Measurements from ENCODE around the gene CSNK2A2.

Gene CSNK2A2

GRCh38 chr16:58177353-58177710 lies 20.6 kb downstream of the CSNK2A2 start:
- Histone ChIP-seq H3K23ac (ENCODE audit: low read length in 2 of 2) (no peak overlapping the region), H3K4me2 (ENCODE audit: low read length, poor library complexity, severe bottlenecking) (no peak overlapping the region), H3K79me1 (replicated peaks; ENCODE audit: low read length, poor library complexity, severe bottlenecking) (peaks cover 37% of the 10 kb centered on the region), H4K8ac (ENCODE audit: low read length) (no peak overlapping the region), H3K9me3 (ENCODE audit: control insufficient read depth, low read length) (no peaks in the 10 kb centered on the region), H2BK120ac (ENCODE audit: low read depth, low read length) (no peak overlapping the region), H2BK12ac (ENCODE audit: low read length in 2 of 2) (no peak overlapping the region), H3K4me1 (ENCODE audit: control insufficient read depth, insufficient read depth, low read depth, low read length) (no peaks in the 10 kb centered on the region), H2AK5ac (ENCODE audit: low read length, severe bottlenecking) (no peak overlapping the region), H3K18ac (ENCODE audit: low read depth in 1 of 2, low read length in 2 of 2) (no peak overlapping the region), H3K14ac (ENCODE audit: low read length in 2 of 2) (no peak overlapping the region), H3K27me3 (ENCODE audit: control insufficient read depth in 1 of 2, insufficient read depth in 1 of 2, low read length in 2 of 2) (no peaks in the 10 kb centered on the region), H3K36me3 (ENCODE audit: control insufficient read depth in 1 of 2, insufficient read depth in 2 of 2, low read depth in 1 of 2, low read length in 2 of 2) (peaks cover 23 to 86% of the 10 kb centered on the region in 2 experiments), H3K4me3 (ENCODE audit: insufficient read depth in 1 of 2, low read depth in 1 of 2, low read length in 2 of 2) (no peak overlapping the region), H3K27ac (ENCODE audit: low read length, poor library complexity, severe bottlenecking) (no peak overlapping the region), H2BK15ac (ENCODE audit: low read depth, poor library complexity, severe bottlenecking) (no peak overlapping the region), H3K4ac (ENCODE audit: low read depth in 1 of 2, low read length in 2 of 2) (no peak overlapping the region), H4K91ac (ENCODE audit: low read length) (no peak overlapping the region), H3K9ac (ENCODE audit: low read length) (no peak overlapping the region), H2AFZ (ENCODE audit: low read depth, low read length) (peak overlapping the region; percentile 44), H2BK5ac (ENCODE audit: low read depth, low read length, poor library complexity, severe bottlenecking) (no peak overlapping the region)
- DNase-seq = no peak
- 90% methylated on average over 1 of the region's 1 CpG for WGBS

GRCh38 chr16:58176608-58177352 lies 21.1 kb downstream of the CSNK2A2 start:
- no peak for DNase-seq
- no peak overlapping the region for H3K27ac ChIP-seq (ENCODE audit: low read length, poor library complexity, severe bottlenecking)
- no peaks in the 10 kb centered on the region for H3K27me3 ChIP-seq (ENCODE audit: control insufficient read depth in 1 of 2, insufficient read depth in 1 of 2, low read length in 2 of 2)
- H2BK120ac ChIP-seq (ENCODE audit: low read depth, low read length) = no peak overlapping the region
- H2AK5ac ChIP-seq (ENCODE audit: low read length, severe bottlenecking) = no peak overlapping the region
- H3K36me3 ChIP-seq (ENCODE audit: control insufficient read depth in 1 of 2, insufficient read depth in 2 of 2, low read depth in 1 of 2, low read length in 2 of 2) = peaks cover 23 to 87% of the 10 kb centered on the region in 2 experiments
- 95% methylated on average over 5 of the region's 5 CpGs for WGBS
- H3K4me1 ChIP-seq (ENCODE audit: control insufficient read depth, insufficient read depth, low read depth, low read length) = no peaks in the 10 kb centered on the region
- H3K9me3 ChIP-seq (ENCODE audit: control insufficient read depth, low read length) = no peaks in the 10 kb centered on the region
- peaks cover 36% of the 10 kb centered on the region for H3K79me1 ChIP-seq (replicated peaks; ENCODE audit: low read length, poor library complexity, severe bottlenecking)
- H3K9ac ChIP-seq (ENCODE audit: low read length) = no peak overlapping the region
- H2BK15ac ChIP-seq (ENCODE audit: low read depth, poor library complexity, severe bottlenecking) = no peak overlapping the region
- H3K4ac ChIP-seq (ENCODE audit: low read depth in 1 of 2, low read length in 2 of 2) = no peak overlapping the region
- no peak overlapping the region for H3K4me3 ChIP-seq (ENCODE audit: insufficient read depth in 1 of 2, low read depth in 1 of 2, low read length in 2 of 2)
- no peak overlapping the region for H2BK12ac ChIP-seq (ENCODE audit: low read length in 2 of 2)
- no peak overlapping the region for H3K14ac ChIP-seq (ENCODE audit: low read length in 2 of 2)
- H3K23ac ChIP-seq (ENCODE audit: low read length in 2 of 2) = no peak overlapping the region
- no peak overlapping the region for H4K91ac ChIP-seq (ENCODE audit: low read length)
- H2BK5ac ChIP-seq (ENCODE audit: low read depth, low read length, poor library complexity, severe bottlenecking) = no peak overlapping the region
- H2AFZ ChIP-seq (ENCODE audit: low read depth, low read length) = no peak overlapping the region
- H3K18ac ChIP-seq (ENCODE audit: low read depth in 1 of 2, low read length in 2 of 2) = no peak overlapping the region
- no peak overlapping the region for H4K8ac ChIP-seq (ENCODE audit: low read length)
- H3K4me2 ChIP-seq (ENCODE audit: low read length, poor library complexity, severe bottlenecking) = no peak overlapping the region

- DNase-seq = no peak
- Histone ChIP-seq H3K27me3 (ENCODE audit: control insufficient read depth in 1 of 2, insufficient read depth in 1 of 2, low read length in 2 of 2) (no peaks in the 10 kb centered on the region), H3K4me1 (ENCODE audit: control insufficient read depth, insufficient read depth, low read depth, low read length) (no peaks in the 10 kb centered on the region), H3K36me3 (ENCODE audit: control insufficient read depth in 1 of 2, insufficient read depth in 2 of 2, low read depth in 1 of 2, low read length in 2 of 2) (peaks cover 24 to 90% of the 10 kb centered on the region in 2 experiments), H2BK120ac (ENCODE audit: low read depth, low read length) (no peak overlapping the region), H4K91ac (ENCODE audit: low read length) (no peak overlapping the region), H2BK5ac (ENCODE audit: low read depth, low read length, poor library complexity, severe bottlenecking) (no peak overlapping the region), H3K4ac (ENCODE audit: low read depth in 1 of 2, low read length in 2 of 2) (no peak overlapping the region), H2AK5ac (ENCODE audit: low read length, severe bottlenecking) (no peak overlapping the region), H2AFZ (ENCODE audit: low read depth, low read length) (no peak overlapping the region), H3K18ac (ENCODE audit: low read depth in 1 of 2, low read length in 2 of 2) (no peak overlapping the region), H3K4me2 (ENCODE audit: low read length, poor library complexity, severe bottlenecking) (no peak overlapping the region), H3K79me1 (replicated peaks; ENCODE audit: low read length, poor library complexity, severe bottlenecking) (peaks cover 26% of the 10 kb centered on the region), H3K4me3 (ENCODE audit: insufficient read depth in 1 of 2, low read depth in 1 of 2, low read length in 2 of 2) (no peak overlapping the region), H4K8ac (ENCODE audit: low read length) (no peak overlapping the region), H3K9ac (ENCODE audit: low read length) (no peak overlapping the region), H3K27ac (ENCODE audit: low read length, poor library complexity, severe bottlenecking) (no peak overlapping the region), H3K9me3 (ENCODE audit: control insufficient read depth, low read length) (no peaks in the 10 kb centered on the region), H3K23ac (ENCODE audit: low read length in 2 of 2) (no peak overlapping the region), H2BK12ac (ENCODE audit: low read length in 2 of 2) (no peak overlapping the region), H3K14ac (ENCODE audit: low read length in 2 of 2) (no peak overlapping the region), H2BK15ac (ENCODE audit: low read depth, poor library complexity, severe bottlenecking) (no peak overlapping the region)
- 100% methylated on average over 1 of the region's 2 CpGs for WGBS
Observed at GRCh38 chr16:58170223-58170622, 27.7 kb downstream of the CSNK2A2 start.

- H2AK5ac ChIP-seq (ENCODE audit: low read length, severe bottlenecking) = no peak overlapping the region
- H2BK120ac ChIP-seq (ENCODE audit: low read depth, low read length) = no peak overlapping the region
- no peak overlapping the region for H3K4ac ChIP-seq (ENCODE audit: low read depth in 1 of 2, low read length in 2 of 2)
- no peak overlapping the region for H2AFZ ChIP-seq (ENCODE audit: low read depth, low read length)
- peaks cover 10% of the 10 kb centered on the region for H3K79me1 ChIP-seq (replicated peaks; ENCODE audit: low read length, poor library complexity, severe bottlenecking)
- H3K4me3 ChIP-seq (ENCODE audit: insufficient read depth in 1 of 2, low read depth in 1 of 2, low read length in 2 of 2) = no peak overlapping the region
- H3K9me3 ChIP-seq (ENCODE audit: control insufficient read depth, low read length) = no peaks in the 10 kb centered on the region
- no peak overlapping the region for H3K18ac ChIP-seq (ENCODE audit: low read depth in 1 of 2, low read length in 2 of 2)
- no peak overlapping the region for H3K27ac ChIP-seq (ENCODE audit: low read length, poor library complexity, severe bottlenecking)
- no peak for DNase-seq
- H3K4me2 ChIP-seq (ENCODE audit: low read length, poor library complexity, severe bottlenecking) = no peak overlapping the region
- no peak overlapping the region for H2BK12ac ChIP-seq (ENCODE audit: low read length in 2 of 2)
- no peak overlapping the region for H3K23ac ChIP-seq (ENCODE audit: low read length in 2 of 2)
- no peak overlapping the region for H2BK5ac ChIP-seq (ENCODE audit: low read depth, low read length, poor library complexity, severe bottlenecking)
- no peak overlapping the region for H2BK15ac ChIP-seq (ENCODE audit: low read depth, poor library complexity, severe bottlenecking)
- H3K14ac ChIP-seq (ENCODE audit: low read length in 2 of 2) = no peak overlapping the region
- no peak overlapping the region for H4K8ac ChIP-seq (ENCODE audit: low read length)
- H4K91ac ChIP-seq (ENCODE audit: low read length) = no peak overlapping the region
- peaks cover 36 to 85% of the 10 kb centered on the region in 2 experiments for H3K36me3 ChIP-seq (ENCODE audit: control insufficient read depth in 1 of 2, insufficient read depth in 2 of 2, low read depth in 1 of 2, low read length in 2 of 2)
- 77% methylated on average over 3 of the region's 3 CpGs for WGBS
- no peaks in the 10 kb centered on the region for H3K27me3 ChIP-seq (ENCODE audit: control insufficient read depth in 1 of 2, insufficient read depth in 1 of 2, low read length in 2 of 2)
- H3K4me1 ChIP-seq (ENCODE audit: control insufficient read depth, insufficient read depth, low read depth, low read length) = no peaks in the 10 kb centered on the region
- H3K9ac ChIP-seq (ENCODE audit: low read length) = no peak overlapping the region
Observed at GRCh38 chr16:58160855-58161254, 37.1 kb downstream of the CSNK2A2 start.
